Large intestine (tissue), 3 donors: ENCODE data around the gene SMCO3. TPM values are rescaled to one million over a fixed set of nuclear protein-coding genes. Genes with fewer than 3 reads are reported as not detected.
"Not testable (repeated sequence)": the region's sequence is repeated elsewhere in the genome, so short reads cannot be mapped to it uniquely, and the experiment has no call there.

Experiments used
- DNase-seq, 2 donors: peaks; one replicate each; pipeline versions ENCODE4 v3.0.0 to v3.0.0-alpha.2; 2013
- H3K27ac ChIP-seq: one replicate; pipeline ENCODE4 v1.5.1; 2013; ENCODE audit warnings: low read length
- H3K27me3 ChIP-seq: 2 replicates; pipeline ENCODE4 v1.6.1; 2013; ENCODE audit warnings: low read length; ENCODE audit not compliant: control insufficient read depth, insufficient read depth
- H3K36me3 ChIP-seq: 2 replicates; pipeline ENCODE4 v1.6.1; 2013; ENCODE audit warnings: low read length; ENCODE audit not compliant: control insufficient read depth, insufficient read depth
- H3K4me1 ChIP-seq: one replicate; pipeline ENCODE4 v1.6.1; 2013; ENCODE audit warnings: low read length; ENCODE audit not compliant: control insufficient read depth, insufficient read depth
- H3K4me3 ChIP-seq: one replicate; pipeline ENCODE4 v1.5.1; 2013; ENCODE audit warnings: low read length
- H3K9me3 ChIP-seq: one replicate; pipeline ENCODE4 v1.6.1; 2013; ENCODE audit warnings: mild to moderate bottlenecking, low read depth, low read length, moderate library complexity; ENCODE audit not compliant: control insufficient read depth
- WGBS: methylation state at CpG from one replicate; pipeline ENCODE4 v1.1.5; 2013; ENCODE audit warnings: low lambda C conversion rate; ENCODE audit not compliant: insufficient coverage; 5-methylcytosine and 5-hydroxymethylcytosine counted together
- polyA plus RNA-seq: library from polyadenylated mRNA; unstranded; fragments of 120-200 nt; gene quantifications from one replicate; pipeline ENCODE4 v1.2.1, GENCODE V29; 2013

SMCO3 gene
- polyA plus RNA-seq, 1 donor = 0.30 TPM

GRCh38 chr12:14768823-14769405, 45.1 kb downstream of the SMCO3 start:
- H3K36me3 ChIP-seq = no peaks in the 10 kb centered on the region
- peak overlapping the region; percentile 95 for H3K27ac ChIP-seq
- WGBS = 33% methylated on average over 3 of the region's 16 CpGs
- peaks cover 4% of the 10 kb centered on the region for H3K4me1 ChIP-seq
- no peaks in the 10 kb centered on the region for H3K27me3 ChIP-seq
- H3K4me3 ChIP-seq = peak overlapping the region; percentile 80
- no peaks in the 10 kb centered on the region for H3K9me3 ChIP-seq
- peak; percentile 40 to 67 for DNase-seq

- DNase-seq = no peak
- Histone ChIP-seq H3K27ac (no peak overlapping the region), H3K9me3 (no peaks in the 10 kb centered on the region), H3K27me3 (no peaks in the 10 kb centered on the region), H3K36me3 (no peaks in the 10 kb centered on the region), H3K4me3 (peak overlapping the region; percentile 80), H3K4me1 (peaks cover 4% of the 10 kb centered on the region)
- no CpG with 5 or more reads among the region's 1 CpG for WGBS
These were observed 46.4 kb downstream of the SMCO3 start for GRCh38 chr12:14767617-14768016.

GRCh38 chr12:14766649-14767215, 47.2 kb downstream of the SMCO3 start:
- H3K9me3 ChIP-seq = no peaks in the 10 kb centered on the region
- H3K4me3 ChIP-seq = no peak overlapping the region
- peaks cover 2% of the 10 kb centered on the region for H3K4me1 ChIP-seq
- 100% methylated on average over 2 of the region's 3 CpGs for WGBS
- no peak overlapping the region for H3K27ac ChIP-seq
- no peak for DNase-seq
- H3K36me3 ChIP-seq = no peaks in the 10 kb centered on the region
- no peaks in the 10 kb centered on the region for H3K27me3 ChIP-seq

- not testable (repeated sequence) for H3K4me3 ChIP-seq, H3K36me3 ChIP-seq, DNase-seq, H3K4me1 ChIP-seq, H3K9me3 ChIP-seq, H3K27me3 ChIP-seq, H3K27ac ChIP-seq
- WGBS = no CpG with 5 or more reads among the region's 3 CpGs
These were observed 48.0 kb downstream of the SMCO3 start for GRCh38 chr12:14766020-14766419.

GRCh38 chr12:14765398-14765797, 48.6 kb downstream of the SMCO3 start:
- no peaks in the 10 kb centered on the region for H3K27me3 ChIP-seq
- no peaks in the 10 kb centered on the region for H3K9me3 ChIP-seq
- no peak overlapping the region for H3K4me3 ChIP-seq
- no CpG with 5 or more reads among the region's 2 CpGs for WGBS
- peaks cover 7% of the 10 kb centered on the region for H3K4me1 ChIP-seq
- no peaks in the 10 kb centered on the region for H3K36me3 ChIP-seq
- no peak for DNase-seq
- H3K27ac ChIP-seq = no peak overlapping the region

- peaks cover 13% of the 10 kb centered on the region for H3K4me1 ChIP-seq
- H3K27me3 ChIP-seq, H3K4me3 ChIP-seq, H3K36me3 ChIP-seq, DNase-seq, H3K9me3 ChIP-seq: not testable (repeated sequence)
- 72% methylated on average over 3 of the region's 6 CpGs for WGBS
- H3K27ac ChIP-seq = peak overlapping the region; percentile 13
These were observed 54.2 kb downstream of the SMCO3 start for GRCh38 chr12:14759711-14760280.

- DNase-seq = peak; percentile 82 to 90
- no peak overlapping the region for H3K4me3 ChIP-seq
- 88% methylated on average over 4 of the region's 17 CpGs for WGBS
- no peaks in the 10 kb centered on the region for H3K9me3 ChIP-seq
- no peaks in the 10 kb centered on the region for H3K27me3 ChIP-seq
- H3K4me1 ChIP-seq = peaks cover 18% of the 10 kb centered on the region
- peak overlapping the region; percentile 83 for H3K27ac ChIP-seq
- no peaks in the 10 kb centered on the region for H3K36me3 ChIP-seq
These were observed 57.4 kb downstream of the SMCO3 start for GRCh38 chr12:14756334-14757143.

Other genes with a start within 250 kb of the SMCO3 start
- gene PLBD1, start 246.3 kb downstream of the SMCO3 start, polyA plus RNA-seq = 37.9 TPM
- gene GUCY2C, start 117.6 kb downstream of the SMCO3 start, polyA plus RNA-seq = 126 TPM
- gene WBP11, start 10.7 kb downstream of the SMCO3 start, polyA plus RNA-seq = 45.6 TPM
- gene C12orf60, start 10.5 kb downstream of the SMCO3 start, polyA plus RNA-seq = 1.8 TPM
- gene ART4, start 29.3 kb upstream of the SMCO3 start, polyA plus RNA-seq = 6.3 TPM
- gene MGP, start 71.7 kb upstream of the SMCO3 start, polyA plus RNA-seq = 152 TPM
- 33.3 TPM for gene ERP27, start 124.4 kb upstream of the SMCO3 start, polyA plus RNA-seq
- gene ARHGDIB, start 147.4 kb upstream of the SMCO3 start, polyA plus RNA-seq = 53.2 TPM
- not detected for gene PDE6H, start 158.9 kb upstream of the SMCO3 start, polyA plus RNA-seq